ENCODE measurements around the gene PKD1.

Gene PKD1

DNA sequence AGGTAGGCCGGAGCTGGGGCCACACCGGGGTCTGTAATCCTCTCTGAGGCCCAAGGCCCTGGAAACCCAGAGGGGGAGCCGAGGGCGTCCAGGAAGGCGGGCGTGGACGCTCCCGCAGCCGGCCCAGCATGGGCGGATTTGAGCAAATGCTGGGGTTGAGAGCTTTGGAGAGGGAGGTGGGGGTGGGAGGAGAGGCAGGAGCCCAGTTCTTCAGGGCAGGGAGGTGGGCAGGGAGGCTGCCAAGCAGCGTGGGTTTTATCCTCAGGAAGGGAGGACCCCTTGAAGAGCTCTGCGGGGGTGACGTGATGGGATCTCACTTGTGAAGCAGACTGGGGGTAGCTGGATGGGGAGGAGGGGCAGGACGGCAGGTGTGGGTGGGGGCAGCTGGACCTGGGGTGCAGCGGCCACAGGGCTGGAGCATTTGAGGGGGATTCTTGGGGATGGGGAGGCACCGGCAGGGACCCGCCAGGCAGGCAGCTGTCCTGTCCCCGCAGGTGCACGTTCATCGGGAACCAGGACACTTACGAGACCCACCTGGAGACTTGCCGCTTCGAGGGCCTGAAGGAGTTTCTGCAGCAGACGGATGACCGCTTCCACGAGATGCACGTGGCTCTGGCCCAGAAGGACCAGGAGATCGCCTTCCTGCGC lies 37.1 kb upstream of the PKD1 start:
- TF ChIP-seq POLR2AphosphoS5 (IDR thresholded peaks at IDR 0.05; ENCODE audit: low read depth, low read length) (no peak), SIN3A (IDR thresholded peaks at IDR 0.05; ENCODE audit: borderline replicate concordance, insufficient read depth, low read length) (no peak), TAF1 (IDR thresholded peaks at IDR 0.05; ENCODE audit: borderline replicate concordance, insufficient read depth, low read length) (no peak), FOXP2 (optimal IDR thresholded peaks at IDR 0.05; ENCODE audit: borderline replicate concordance, extremely low read depth, extremely low read length, insufficient read depth) (no peak)
- TF ChIP-seq, protein P1, sequence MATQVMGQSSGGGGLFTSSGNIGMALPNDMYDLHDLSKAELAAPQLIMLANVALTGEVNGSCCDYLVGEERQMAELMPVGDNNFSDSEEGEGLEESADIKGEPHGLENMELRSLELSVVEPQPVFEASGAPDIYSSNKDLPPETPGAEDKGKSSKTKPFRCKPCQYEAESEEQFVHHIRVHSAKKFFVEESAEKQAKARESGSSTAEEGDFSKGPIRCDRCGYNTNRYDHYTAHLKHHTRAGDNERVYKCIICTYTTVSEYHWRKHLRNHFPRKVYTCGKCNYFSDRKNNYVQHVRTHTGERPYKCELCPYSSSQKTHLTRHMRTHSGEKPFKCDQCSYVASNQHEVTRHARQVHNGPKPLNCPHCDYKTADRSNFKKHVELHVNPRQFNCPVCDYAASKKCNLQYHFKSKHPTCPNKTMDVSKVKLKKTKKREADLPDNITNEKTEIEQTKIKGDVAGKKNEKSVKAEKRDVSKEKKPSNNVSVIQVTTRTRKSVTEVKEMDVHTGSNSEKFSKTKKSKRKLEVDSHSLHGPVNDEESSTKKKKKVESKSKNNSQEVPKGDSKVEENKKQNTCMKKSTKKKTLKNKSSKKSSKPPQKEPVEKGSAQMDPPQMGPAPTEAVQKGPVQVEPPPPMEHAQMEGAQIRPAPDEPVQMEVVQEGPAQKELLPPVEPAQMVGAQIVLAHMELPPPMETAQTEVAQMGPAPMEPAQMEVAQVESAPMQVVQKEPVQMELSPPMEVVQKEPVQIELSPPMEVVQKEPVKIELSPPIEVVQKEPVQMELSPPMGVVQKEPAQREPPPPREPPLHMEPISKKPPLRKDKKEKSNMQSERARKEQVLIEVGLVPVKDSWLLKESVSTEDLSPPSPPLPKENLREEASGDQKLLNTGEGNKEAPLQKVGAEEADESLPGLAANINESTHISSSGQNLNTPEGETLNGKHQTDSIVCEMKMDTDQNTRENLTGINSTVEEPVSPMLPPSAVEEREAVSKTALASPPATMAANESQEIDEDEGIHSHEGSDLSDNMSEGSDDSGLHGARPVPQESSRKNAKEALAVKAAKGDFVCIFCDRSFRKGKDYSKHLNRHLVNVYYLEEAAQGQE (IDR thresholded peaks at IDR 0.05; ENCODE audit: insufficient read depth in 1 of 2, low read depth in 2 of 2, low read length in 2 of 2) = no peak

DNA sequence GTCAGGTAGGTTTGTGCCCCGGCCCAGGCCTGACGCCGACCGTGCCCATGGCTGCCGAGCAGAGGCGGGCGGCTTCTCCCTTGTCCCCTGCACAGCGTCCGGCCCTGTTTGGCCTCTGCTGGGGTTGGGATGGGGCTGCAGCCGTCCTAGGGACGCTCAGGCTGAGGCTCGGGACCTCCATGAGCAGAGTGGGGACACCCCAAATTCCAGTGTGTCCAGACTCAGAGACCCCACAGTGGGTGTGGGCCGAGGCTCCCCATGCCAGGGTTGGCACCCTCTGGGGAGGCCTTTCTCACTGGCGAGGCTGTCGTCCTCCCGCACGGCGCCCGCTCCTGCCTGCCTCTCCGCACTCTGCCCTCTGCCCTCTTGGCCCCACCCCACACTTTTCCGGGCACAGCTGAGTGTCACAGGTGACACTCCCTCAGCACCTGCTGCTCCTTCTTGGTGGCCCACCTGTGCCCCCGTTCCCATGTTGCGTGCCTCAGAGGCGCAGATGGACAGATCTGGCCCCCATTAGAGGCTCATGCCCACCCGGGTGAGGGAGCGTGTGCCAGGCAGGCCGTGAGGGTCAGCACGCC lies 36.0 kb upstream of the PKD1 start:
- TF ChIP-seq FOXP2 (optimal IDR thresholded peaks at IDR 0.05; ENCODE audit: borderline replicate concordance, extremely low read depth, extremely low read length, insufficient read depth) = no peak
- no peak for TF ChIP-seq SIN3A (IDR thresholded peaks at IDR 0.05; ENCODE audit: borderline replicate concordance, insufficient read depth, low read length)
- no peak for TF ChIP-seq TAF1 (IDR thresholded peaks at IDR 0.05; ENCODE audit: borderline replicate concordance, insufficient read depth, low read length)
- TF ChIP-seq POLR2AphosphoS5 (IDR thresholded peaks at IDR 0.05; ENCODE audit: low read depth, low read length) = no peak
- TF ChIP-seq, protein P1 (IDR thresholded peaks at IDR 0.05; ENCODE audit: insufficient read depth in 1 of 2, low read depth in 2 of 2, low read length in 2 of 2) = no peak

DNA sequence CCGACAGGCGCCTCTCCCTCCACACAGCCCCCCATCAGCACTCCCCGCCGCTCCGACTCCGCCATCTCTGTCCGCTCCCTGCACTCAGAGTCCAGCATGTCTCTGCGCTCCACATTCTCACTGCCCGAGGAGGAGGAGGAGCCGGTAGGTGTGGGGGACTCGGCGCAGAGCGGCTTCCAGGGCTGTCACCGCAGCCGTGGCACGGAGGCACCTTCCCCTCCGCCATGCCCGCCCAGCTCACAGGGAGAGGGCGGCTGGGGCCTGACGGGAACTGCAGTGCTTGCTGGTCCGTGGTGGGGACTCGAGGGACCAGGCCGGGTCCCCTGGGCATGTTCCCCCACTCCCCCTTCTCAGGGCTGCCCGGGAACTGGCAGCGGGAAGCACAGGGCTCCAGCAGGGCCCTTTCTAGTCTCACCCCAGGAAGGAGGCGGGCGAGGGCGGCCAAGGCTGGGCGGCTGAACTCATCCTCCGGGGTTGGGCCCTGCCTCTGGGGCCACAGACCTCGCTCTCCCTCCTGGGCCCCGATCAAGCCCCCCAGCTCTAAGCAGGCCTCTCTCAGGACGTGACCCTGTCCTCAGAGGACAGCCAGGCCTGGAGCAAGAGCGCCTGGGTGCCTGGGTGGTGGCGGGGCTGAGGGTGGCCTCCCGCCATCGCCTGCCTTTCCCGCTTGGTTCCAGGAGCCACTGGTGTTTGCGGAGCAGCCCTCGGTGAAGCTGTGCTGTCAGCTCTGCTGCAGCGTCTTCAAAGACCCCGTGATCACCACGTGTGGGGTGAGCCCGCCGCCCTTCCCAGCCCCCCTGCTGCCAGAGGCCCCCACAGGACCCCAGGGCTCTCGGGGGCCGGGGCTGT lies 35.1 kb upstream of the PKD1 start:
- TF ChIP-seq, protein P1 (IDR thresholded peaks at IDR 0.05; ENCODE audit: insufficient read depth in 1 of 2, low read depth in 2 of 2, low read length in 2 of 2) = no peak
- TF ChIP-seq TAF1 (IDR thresholded peaks at IDR 0.05; ENCODE audit: borderline replicate concordance, insufficient read depth, low read length) = no peak
- TF ChIP-seq POLR2AphosphoS5 (IDR thresholded peaks at IDR 0.05; ENCODE audit: low read depth, low read length) = no peak
- TF ChIP-seq FOXP2 (optimal IDR thresholded peaks at IDR 0.05; ENCODE audit: borderline replicate concordance, extremely low read depth, extremely low read length, insufficient read depth) = no peak
- TF ChIP-seq SIN3A (IDR thresholded peaks at IDR 0.05; ENCODE audit: borderline replicate concordance, insufficient read depth, low read length) = no peak

DNA sequence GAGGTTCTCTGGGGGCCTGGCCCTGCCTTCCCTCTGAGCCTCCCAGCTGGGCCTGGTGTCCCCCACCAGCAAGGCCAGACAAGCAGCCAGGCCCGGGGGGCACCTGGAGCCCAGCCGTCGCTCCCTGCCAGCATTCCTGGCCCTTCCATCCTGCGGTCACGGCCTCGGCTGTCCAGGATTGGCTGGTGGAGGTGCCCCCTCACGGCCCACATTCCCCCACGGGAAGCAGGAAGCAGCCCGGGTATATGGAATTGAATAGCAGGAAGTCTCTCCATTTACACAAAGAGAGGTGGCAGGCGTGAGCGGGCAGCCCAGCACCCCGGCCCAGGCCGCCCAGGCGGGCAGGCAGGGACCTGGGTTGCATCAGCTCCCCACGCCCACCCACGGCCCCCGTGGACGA lies 34.4 kb upstream of the PKD1 start:
- TF ChIP-seq TAF1 (IDR thresholded peaks at IDR 0.05; ENCODE audit: borderline replicate concordance, insufficient read depth, low read length) = no peak
- TF ChIP-seq SIN3A (IDR thresholded peaks at IDR 0.05; ENCODE audit: borderline replicate concordance, insufficient read depth, low read length) = no peak
- TF ChIP-seq POLR2AphosphoS5 (IDR thresholded peaks at IDR 0.05; ENCODE audit: low read depth, low read length) = no peak
- TF ChIP-seq, protein P1 (IDR thresholded peaks at IDR 0.05; ENCODE audit: insufficient read depth in 1 of 2, low read depth in 2 of 2, low read length in 2 of 2) = no peak
- TF ChIP-seq FOXP2 (optimal IDR thresholded peaks at IDR 0.05; ENCODE audit: borderline replicate concordance, extremely low read depth, extremely low read length, insufficient read depth) = no peak

Measured in PFSK-1 (cell line).